Myocyte (in vitro differentiated cells): ENCODE data around the gene PCDH11Y. TPM values are rescaled to one million over a fixed set of nuclear protein-coding genes. Genes with fewer than 3 reads are reported as not detected.
"Not testable (repeated sequence)": the region's sequence is repeated elsewhere in the genome, so short reads cannot be mapped to it uniquely, and the experiment has no call there.

ENCODE experiments used
- DNase-seq: peaks from one replicate; pipeline ENCODE4 v3.0.0-alpha.2; 2012; ENCODE audit warnings: low read depth
- polyA plus RNA-seq: library from polyadenylated mRNA; unstranded; fragments of >200 nt; gene quantifications from one replicate; pipeline ENCODE4 v1.2.1, GENCODE V29; 2012; ENCODE audit warnings: missing spikeins
- total RNA-seq: library from RNA; depleted of rRNA; stranded (reverse); fragments of >200 nt; gene quantifications from 2 replicates; pipeline ENCODE4 v1.2.3, GENCODE V29; 2014

The PCDH11Y gene, protein sequence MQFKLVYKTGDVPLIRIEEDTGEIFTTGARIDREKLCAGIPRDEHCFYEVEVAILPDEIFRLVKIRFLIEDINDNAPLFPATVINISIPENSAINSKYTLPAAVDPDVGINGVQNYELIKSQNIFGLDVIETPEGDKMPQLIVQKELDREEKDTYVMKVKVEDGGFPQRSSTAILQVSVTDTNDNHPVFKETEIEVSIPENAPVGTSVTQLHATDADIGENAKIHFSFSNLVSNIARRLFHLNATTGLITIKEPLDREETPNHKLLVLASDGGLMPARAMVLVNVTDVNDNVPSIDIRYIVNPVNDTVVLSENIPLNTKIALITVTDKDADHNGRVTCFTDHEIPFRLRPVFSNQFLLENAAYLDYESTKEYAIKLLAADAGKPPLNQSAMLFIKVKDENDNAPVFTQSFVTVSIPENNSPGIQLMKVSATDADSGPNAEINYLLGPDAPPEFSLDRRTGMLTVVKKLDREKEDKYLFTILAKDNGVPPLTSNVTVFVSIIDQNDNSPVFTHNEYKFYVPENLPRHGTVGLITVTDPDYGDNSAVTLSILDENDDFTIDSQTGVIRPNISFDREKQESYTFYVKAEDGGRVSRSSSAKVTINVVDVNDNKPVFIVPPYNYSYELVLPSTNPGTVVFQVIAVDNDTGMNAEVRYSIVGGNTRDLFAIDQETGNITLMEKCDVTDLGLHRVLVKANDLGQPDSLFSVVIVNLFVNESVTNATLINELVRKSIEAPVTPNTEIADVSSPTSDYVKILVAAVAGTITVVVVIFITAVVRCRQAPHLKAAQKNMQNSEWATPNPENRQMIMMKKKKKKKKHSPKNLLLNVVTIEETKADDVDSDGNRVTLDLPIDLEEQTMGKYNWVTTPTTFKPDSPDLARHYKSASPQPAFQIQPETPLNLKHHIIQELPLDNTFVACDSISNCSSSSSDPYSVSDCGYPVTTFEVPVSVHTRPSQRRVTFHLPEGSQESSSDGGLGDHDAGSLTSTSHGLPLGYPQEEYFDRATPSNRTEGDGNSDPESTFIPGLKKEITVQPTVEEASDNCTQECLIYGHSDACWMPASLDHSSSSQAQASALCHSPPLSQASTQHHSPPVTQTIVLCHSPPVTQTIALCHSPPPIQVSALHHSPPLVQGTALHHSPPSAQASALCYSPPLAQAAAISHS (N-terminal part only)
- not detected in 2 replicates for total RNA-seq
- not detected for polyA plus RNA-seq

DNA sequence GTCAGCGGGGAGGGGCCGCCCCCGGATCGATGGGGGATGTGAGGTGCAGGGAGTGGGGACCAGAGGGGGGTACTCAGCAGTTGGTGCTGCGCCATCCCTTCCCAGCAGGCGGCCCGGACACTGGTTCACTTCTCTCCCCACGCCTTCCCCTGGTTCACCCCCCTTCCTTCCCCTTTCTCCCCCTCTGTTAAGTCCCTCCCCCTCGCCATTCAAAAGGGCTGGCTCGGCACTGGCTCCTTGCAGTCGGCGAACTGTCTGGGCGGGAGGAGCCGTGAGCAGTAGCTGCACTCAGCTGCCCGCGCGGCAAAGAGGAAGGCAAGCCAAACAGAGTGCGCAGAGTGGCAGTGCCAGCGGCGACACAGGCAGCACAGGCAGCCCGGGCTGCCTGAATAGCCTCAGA lies at the start of gene PCDH11Y:
TSS of gene PCDH11Y (plus strand) at position 240 of the 400 bp plus-strand sequence. CDS start 56,804 bp downstream, outside the sequence.
- DNase-seq = not testable (repeated sequence)

DNA sequence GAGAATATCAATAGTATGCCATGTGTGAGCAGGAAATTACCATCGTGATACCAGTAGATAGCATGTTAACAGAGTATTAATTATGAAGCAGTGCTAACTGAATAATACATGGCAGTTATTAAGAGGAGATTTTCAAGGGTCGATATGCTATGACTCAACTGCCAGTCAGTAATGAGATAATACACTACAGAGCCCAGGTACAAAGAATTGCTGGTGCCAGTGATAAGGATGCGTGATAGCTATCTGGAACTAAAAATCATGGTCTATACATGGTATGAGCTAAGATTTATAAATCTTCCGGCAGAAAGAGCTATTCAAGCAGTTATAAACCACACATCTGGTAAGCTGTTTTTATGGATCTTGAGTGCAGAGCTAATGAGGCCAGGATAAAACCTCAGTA lies 32.2 kb upstream of the PCDH11Y start:
- not testable (repeated sequence) for DNase-seq

DNA sequence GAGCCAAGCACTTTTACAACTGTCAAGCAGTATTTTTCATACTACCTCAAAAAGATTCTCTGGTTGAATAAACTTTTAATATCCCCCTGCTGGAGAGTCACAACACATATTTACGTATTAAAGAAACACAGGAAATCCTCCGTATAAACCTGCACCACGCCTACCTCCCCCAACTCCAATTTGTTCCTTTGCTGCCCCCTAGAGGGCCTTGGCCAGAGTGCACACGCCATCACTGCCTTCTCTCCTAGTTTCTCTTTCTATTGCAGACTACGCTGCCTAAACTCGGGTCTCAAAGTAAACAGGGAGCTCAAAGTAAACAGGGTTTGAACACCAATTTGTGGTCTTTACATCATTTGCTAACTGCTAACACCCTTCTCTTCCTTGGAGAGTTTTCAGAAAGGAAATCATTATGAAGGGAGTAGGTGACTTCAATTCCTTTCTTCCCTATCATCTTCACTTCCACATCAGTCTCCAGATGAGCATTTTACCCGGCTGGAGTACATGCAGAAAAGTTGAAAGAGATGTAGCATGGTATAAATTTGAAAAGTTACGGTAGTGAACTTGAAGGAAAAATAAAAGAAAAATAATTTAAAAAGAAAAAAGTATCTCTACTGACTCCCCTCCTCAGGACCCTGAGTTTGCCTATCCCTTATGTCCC lies 8.2 kb upstream of the PCDH11Y start:
- not testable (repeated sequence) for DNase-seq

DNA sequence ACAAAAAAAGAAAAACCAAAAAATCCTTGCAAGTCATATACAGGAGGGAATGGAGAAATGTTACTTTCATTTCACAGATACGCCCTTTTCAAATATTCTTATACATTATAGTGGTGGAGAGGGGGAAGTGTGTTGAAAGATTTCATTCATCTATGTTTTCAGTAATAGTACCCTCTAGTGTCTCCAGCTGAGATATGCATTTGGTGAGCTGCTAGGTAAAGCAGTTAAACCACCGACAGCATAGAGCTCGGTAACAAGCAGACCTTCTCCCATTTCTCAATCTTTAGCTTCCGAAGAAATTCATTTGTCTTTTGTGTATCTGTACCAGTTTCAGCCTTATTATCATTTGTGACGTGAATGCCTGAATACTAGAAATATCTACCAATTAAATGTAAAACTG lies 5.2 kb upstream of the PCDH11Y start:
- not testable (repeated sequence) for DNase-seq

DNA sequence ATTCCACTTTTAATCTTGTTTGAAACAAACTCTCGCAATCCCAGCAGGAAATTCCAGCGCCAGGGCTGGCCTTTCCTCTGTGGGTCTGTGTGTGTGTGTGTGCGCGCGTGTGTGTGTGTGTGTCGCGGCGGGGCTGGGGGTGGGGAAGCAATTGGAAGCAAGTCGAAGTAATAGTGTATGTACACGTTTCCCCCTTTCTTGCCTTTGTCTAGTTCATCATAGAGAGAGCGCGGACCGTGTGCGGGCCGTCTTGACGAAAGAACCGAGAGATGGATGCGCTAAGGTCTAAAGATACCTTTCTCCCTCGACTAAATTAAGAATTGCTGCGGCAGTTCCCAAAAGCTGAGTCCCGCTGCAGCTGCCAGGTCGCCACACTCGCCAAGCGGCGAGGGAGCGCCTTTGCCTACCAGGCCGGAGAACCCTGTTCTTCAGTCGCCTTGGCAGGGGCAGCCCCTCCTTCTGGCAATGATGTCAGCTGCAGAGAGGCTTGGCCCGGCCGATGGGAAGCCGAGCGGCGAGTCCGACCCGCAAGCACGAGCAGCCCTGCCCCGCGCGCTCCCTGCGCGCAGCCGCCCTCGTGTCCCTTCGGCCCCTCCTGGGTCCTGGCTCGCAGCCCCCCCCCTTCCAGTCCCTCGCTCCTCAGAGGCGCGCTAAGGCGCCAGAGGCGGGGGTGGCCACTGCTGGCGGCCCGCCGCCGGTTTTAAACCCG lies 2.5 kb downstream of the PCDH11Y start:
- not testable (repeated sequence) for DNase-seq

DNA sequence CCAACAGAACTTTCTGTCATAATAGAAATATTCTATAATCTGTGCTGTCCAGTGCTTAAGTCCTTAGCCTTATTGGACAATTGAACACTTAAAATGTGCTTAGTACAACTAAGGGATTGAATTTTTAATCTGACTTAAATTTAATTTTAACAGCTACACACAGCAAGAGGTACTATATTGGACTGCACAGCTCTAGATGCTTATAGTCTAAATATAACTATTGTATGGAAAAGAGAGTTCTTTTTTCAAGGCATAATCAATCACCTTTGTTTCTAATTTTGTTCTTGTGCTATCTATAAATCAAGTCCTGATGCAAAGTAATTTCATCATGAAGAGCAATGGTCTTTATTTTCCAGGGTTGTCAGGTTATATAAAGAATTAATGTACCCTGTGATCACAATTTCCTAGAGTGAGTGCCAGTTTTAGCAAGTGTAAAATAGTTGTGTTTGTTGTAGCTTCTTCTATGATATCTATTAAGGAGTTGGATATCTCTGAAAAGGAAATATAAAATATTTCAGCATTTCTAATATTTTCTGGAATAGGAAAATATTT lies 39.0 kb downstream of the PCDH11Y start:
- DNase-seq = not testable (repeated sequence)

DNA sequence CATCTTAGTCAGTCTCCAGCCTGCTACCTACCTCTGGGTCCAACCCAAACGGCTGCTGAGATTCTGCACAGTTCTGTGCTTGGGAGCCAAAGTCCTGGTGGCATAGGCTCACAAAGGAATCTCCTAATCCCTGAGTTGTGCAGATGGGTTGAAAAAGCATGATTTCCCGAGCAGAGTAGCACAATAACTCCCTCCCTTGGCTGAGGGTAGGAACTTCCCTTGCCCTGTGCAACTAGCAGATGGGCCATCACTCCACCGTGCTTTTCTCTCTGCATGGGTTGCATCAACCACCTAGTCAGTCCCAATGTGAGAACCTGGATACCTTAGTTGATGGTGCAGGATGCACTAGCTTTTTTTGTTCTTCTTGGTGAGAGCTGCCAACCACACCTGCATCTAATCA lies 82.9 kb downstream of the PCDH11Y start:
- DNase-seq = not testable (repeated sequence)

DNA sequence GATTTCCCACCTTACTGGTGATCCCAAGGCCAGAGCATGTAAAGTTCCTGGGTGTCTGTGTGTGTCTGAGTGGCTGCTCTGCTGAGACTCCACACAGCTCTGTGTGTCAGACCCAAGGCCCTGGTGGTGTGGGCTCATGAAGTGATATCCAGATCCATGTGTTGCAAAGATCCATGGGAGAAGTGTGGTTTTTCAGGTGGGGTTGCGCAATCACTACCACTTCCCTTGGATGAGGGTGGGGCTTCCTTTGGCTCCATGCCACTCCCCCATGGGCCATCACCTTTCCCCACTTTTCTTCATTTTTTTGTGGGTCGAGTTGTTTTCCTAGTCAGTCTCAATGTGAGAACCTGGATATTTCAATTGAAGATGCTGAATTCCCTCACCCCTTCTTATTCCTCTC lies 182.9 kb downstream of the PCDH11Y start:
- not testable (repeated sequence) for DNase-seq

DNA sequence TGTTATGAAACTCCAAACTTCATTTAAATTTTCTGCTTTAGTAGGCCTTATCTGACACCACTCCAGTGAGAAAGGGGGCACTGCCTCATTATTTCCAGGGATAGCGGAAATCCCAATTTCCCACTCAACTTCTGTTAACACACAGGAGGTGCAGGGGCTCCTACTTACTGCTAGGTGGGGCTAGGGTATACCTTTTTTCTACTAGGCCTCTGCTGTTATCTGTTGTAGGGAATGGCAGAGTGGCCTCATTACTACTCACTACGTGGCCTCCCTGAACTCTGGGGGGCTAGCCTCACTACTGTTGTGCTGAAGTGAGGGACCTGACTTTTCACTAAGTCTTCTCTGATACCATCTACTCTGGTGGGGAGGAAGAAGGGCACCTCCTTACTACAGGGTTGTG lies 215.0 kb downstream of the PCDH11Y start:
- DNase-seq = not testable (repeated sequence)

DNA sequence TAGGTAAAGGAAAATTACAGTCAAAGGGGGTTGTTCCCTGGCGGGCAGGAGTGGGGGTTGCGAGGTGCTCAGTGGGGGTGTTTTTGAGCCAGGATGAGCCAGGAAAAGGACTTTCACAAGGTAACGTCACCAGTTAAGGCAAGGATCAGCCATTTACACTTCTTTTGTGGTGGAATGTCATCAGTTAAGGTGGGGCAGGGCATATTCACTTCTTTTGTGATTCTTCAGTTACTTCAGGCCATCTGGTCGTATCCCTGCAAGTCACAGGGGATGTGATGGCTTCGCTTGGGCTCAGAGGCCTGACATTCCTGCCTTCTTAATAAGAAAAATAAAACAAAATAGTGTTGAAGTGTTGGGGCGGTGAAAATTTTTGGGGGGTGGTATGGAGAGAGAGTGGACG lies 324.8 kb downstream of the PCDH11Y start:
- DNase-seq = not testable (repeated sequence)

DNA sequence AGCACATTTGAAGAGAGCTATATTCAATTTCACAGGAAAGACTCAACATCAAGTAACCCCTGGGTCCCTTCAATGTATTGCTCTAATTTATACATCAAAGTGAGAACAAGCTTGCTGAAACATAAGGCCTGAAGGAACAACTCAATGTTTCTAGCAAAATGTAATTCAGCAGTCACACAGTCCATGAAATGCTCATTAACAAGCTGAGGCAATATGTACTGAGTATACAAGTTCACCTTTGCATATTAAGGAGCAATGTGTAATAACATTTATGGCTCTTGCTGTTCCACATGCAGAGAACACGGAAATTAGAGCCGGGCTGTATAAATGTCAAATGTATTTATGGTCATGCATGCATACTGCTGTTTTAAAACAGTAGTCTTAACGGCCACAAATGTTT lies 342.1 kb downstream of the PCDH11Y start:
- not testable (repeated sequence) for DNase-seq

DNA sequence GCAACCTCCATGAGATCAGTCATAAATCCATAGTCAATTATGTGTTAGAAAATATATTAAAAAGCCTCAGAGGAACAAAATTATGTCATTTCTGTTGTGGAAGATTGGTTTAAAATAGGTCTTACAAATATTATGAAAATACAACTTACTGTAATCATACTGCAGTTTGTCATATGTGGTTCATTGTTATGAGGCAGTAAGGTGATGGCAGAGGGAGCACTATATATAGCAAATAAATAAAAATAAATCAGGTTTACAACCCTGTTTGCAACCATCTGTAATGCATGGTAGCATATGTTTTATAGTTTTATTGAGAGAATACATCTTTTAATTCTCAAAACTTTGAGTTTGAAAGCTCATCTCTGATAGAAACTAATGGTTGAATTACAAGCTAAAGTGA lies 543.6 kb downstream of the PCDH11Y start:
- not testable (repeated sequence) for DNase-seq

DNA sequence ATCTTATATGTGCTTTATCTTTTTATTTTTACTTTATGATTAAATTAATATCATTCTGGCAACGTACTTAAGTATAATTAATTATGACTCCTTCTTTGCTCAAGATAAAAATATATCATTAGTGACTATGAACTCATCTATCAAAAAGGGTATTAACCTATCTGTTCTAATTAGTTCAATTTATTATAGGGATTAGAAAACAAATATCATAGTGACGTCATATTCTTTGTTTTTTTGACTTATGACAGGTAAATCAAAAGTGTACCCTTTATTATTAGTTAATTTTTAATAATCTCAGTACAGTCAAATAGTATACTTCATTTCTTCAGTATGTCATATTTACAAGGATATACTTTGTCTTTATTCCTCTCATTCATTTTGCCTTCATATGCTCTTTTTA lies 638.5 kb downstream of the PCDH11Y start:
- DNase-seq = not testable (repeated sequence)

DNA sequence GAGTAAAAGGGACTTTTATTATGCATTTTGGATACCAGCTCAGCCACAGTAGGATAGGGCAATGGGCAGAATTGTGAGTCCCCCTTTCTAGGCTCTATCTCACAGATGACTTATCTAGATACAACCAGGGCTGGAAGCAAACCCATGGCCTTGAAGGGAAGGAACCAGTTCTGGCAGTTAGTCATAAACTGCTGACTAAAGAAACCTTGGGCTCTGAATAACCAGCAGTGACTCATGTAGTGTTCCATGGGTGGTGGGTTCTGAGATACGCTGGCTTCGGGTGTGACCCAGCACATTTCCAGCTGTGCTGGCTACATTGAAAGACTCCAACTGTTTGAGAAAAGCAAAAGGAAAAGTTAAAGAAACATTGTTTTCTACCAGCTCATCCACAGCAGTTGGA lies 679.2 kb downstream of the PCDH11Y start:
- DNase-seq = not testable (repeated sequence)

DNA sequence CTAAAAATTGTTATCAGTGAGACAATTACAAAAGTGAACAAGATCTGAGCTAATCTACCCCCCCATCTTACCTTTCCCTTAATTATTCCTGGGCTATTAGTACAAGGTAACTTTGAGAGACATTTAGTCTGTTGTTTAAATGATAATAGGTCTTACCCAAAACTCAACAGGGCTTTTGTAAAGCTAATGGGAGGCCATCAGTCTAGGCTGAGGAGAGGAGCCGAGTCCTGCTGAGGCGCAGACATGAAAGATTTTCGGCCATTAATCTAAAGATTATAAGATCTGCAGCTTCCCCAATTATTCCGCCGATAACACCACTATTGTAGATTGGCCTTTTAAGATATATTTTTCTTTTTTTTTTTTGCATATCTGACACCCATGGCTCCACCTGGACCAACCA lies 708.6 kb downstream of the PCDH11Y start:
- not testable (repeated sequence) for DNase-seq

DNA sequence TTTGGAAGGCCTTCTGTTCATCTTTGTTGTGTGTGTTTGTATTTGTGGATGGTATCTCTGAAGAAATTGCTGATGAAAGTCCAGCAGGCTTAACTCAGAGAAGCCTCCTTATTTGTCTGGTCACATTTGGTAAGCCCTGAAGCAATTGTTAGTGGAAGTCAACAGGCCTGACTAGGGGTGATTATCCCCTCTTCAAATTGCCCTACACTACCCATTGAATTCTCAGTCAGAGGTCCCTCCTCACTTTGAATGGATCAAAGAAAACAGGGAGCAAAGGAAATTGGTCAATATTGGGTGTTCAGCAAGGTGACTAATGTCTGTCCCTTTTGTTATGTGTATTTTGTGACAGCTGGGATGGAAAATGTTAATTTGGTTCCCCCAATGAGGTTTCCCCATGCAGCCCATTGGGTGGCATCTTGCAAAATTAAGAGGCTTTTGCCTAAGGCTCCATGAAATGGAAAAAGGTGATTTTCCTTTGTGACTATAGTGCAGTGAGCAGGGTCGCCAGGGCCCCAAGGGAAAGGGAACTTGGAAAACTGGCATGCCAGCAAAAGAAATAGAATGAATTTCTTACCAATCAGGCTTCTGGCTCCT lies 709.8 kb downstream of the PCDH11Y start:
- not testable (repeated sequence) for DNase-seq

DNA sequence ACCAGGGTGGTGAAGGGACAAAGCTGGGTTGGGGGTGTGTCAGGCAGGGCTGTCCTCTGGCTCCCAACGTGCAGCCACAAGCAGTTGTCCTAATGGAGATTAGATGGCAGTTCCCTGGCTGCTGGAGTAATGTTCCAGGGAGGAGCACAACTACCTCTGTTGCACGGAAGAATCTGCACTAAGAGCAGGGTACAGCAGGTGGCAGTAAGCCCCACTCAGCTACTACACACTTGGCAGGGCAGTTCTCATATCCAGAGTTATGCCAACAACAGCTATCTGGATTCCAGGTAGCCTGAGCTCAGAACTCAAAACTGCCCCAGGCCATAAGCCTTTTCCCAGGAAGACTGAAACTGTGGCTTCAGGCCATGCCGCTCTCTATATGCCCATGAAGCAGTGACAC lies 761.3 kb downstream of the PCDH11Y start:
- DNase-seq = not testable (repeated sequence)

DNA sequence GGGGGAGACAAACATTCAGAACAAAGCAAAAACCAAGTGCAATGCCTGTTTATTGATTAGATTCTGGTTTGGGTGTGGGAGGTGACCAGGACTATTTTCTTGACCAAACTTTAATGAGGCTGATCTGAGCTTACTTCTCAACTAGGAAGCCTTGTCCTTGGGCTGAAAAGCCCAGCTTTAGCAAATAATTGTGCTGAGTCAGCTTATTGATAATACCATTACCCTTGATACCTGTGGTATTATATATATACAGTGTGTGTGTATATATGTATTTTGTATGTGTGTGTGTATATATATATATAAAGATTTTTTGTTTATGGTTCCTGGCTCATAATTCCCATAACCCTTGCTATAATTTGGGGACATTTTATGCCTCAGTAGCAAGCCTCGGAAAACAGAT lies 776.4 kb downstream of the PCDH11Y start:
- DNase-seq = not testable (repeated sequence)
